DMS153 treated with DMSO at 0.1 percent for 48 hours (cell line): ENCODE results near the gene AFF1.

ENCODE experiments used
- DNase-seq: peaks from one replicate; lab custom pipeline; 2025; ENCODE audit not compliant: unreplicated experiment; lab: John Stamatoyannopoulos, UW

AFF1 gene

GRCh38 chr4:86950831-86951525 is 16.2 kb downstream of the AFF1 start:
- no peak for DNase-seq

- DNase-seq: no peak
Measured at GRCh38 chr4:86955888-86956451, 21.2 kb downstream of the AFF1 start.

GRCh38 chr4:86957215-86957614 is 22.4 kb downstream of the AFF1 start:
- DNase-seq: no peak

- DNase-seq: no peak
Measured at GRCh38 chr4:86959588-86960500, 25.0 kb downstream of the AFF1 start.

- no peak for DNase-seq
Measured at GRCh38 chr4:86960557-86960961, 25.7 kb downstream of the AFF1 start.

- no peak for DNase-seq
Measured at GRCh38 chr4:86961116-86961515, 26.3 kb downstream of the AFF1 start.

- DNase-seq: peak; percentile 74
Measured at GRCh38 chr4:86961605-86962295, 26.9 kb downstream of the AFF1 start.

GRCh38 chr4:86963697-86964096 is 28.9 kb downstream of the AFF1 start:
- no peak for DNase-seq

- no peak for DNase-seq
Measured at GRCh38 chr4:86965019-86965976, 30.5 kb downstream of the AFF1 start.

- no peak for DNase-seq
Measured at GRCh38 chr4:86967073-86967472, 32.3 kb downstream of the AFF1 start.

GRCh38 chr4:86967798-86968197 is 33.0 kb downstream of the AFF1 start:
- DNase-seq: no peak

GRCh38 chr4:86968547-86968946 is 33.7 kb downstream of the AFF1 start:
- no peak for DNase-seq

- no peak for DNase-seq
Measured at GRCh38 chr4:86970447-86971354, 35.9 kb downstream of the AFF1 start.

- no peak for DNase-seq
Measured at GRCh38 chr4:86971355-86971683, 36.5 kb downstream of the AFF1 start.

- DNase-seq: peak; percentile 50
Measured at GRCh38 chr4:86972997-86973396, 38.2 kb downstream of the AFF1 start.

GRCh38 chr4:86973668-86974067 is 38.9 kb downstream of the AFF1 start:
- DNase-seq: no peak

GRCh38 chr4:86974551-86974994 is 39.8 kb downstream of the AFF1 start:
- no peak for DNase-seq

- no peak for DNase-seq
Measured at GRCh38 chr4:86975927-86976326, 41.1 kb downstream of the AFF1 start.

GRCh38 chr4:86976801-86977485 is 42.1 kb downstream of the AFF1 start:
- no peak for DNase-seq
